GM13976 (cell line): ENCODE measurements around the gene NDUFB8.
"Not testable (repeated sequence)": the region's sequence is repeated elsewhere in the genome, so short reads cannot be mapped to it uniquely, and the experiment has no call there.

ENCODE experiments used
- DNase-seq: peaks from one replicate; pipeline ENCODE4 v3.0.0; 2012; ENCODE audit warnings: low spot score
- in situ Hi-C: fragments of 300-500 bp; cut with MboI; formaldehyde crosslinking; loops from one replicate; pipeline ENCODE4 v1.12.0; 2022; ENCODE audit warnings: low sequenced_read_pairs, mixed read lengths, inconsistent platforms; ENCODE audit not compliant: unreplicated experiment
- TF ChIP-seq, protein P1 (sequence below): IDR thresholded peaks from 2 replicates; pipeline ENCODE4 v1.5.1; 2012; ENCODE audit warnings: borderline replicate concordance, mild to moderate bottlenecking; ENCODE audit not compliant: insufficient read depth; ENCODE audit errors: extremely low read depth, missing control alignments, control extremely low read depth

The NDUFB8 gene

GRCh38 chr10:100529475-100530298, at the start of gene NDUFB8:
TSS of gene NDUFB8 (minus strand) at chr10:100529871. CDS start at chr10:100529851, 20 bp downstream.
- TF ChIP-seq, protein P1, sequence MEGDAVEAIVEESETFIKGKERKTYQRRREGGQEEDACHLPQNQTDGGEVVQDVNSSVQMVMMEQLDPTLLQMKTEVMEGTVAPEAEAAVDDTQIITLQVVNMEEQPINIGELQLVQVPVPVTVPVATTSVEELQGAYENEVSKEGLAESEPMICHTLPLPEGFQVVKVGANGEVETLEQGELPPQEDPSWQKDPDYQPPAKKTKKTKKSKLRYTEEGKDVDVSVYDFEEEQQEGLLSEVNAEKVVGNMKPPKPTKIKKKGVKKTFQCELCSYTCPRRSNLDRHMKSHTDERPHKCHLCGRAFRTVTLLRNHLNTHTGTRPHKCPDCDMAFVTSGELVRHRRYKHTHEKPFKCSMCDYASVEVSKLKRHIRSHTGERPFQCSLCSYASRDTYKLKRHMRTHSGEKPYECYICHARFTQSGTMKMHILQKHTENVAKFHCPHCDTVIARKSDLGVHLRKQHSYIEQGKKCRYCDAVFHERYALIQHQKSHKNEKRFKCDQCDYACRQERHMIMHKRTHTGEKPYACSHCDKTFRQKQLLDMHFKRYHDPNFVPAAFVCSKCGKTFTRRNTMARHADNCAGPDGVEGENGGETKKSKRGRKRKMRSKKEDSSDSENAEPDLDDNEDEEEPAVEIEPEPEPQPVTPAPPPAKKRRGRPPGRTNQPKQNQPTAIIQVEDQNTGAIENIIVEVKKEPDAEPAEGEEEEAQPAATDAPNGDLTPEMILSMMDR: no peak
- in situ Hi-C loops: no loop called here
- DNase-seq: peak; percentile 87

DNA sequence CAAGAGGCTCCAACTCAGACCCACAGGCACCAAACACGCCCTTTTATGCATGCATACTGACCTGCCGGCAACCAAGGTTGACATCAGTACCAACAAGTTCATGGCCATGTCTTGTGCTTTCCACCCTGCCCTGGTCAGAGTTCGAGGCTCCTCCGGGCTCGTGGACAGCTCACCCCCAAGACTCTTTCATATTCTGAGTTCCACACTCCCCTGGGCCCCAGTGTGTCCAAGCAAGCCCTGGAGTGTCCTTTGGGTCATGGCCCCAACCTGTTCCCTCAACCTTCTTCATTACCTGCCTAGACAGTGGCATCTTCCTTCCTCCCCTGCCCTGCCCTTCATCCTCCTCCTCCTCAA, 46.6 kb upstream of the NDUFB8 start:
- in situ Hi-C loops: no loop called here
- TF ChIP-seq, protein P1: no peak
- no peak for DNase-seq

DNA sequence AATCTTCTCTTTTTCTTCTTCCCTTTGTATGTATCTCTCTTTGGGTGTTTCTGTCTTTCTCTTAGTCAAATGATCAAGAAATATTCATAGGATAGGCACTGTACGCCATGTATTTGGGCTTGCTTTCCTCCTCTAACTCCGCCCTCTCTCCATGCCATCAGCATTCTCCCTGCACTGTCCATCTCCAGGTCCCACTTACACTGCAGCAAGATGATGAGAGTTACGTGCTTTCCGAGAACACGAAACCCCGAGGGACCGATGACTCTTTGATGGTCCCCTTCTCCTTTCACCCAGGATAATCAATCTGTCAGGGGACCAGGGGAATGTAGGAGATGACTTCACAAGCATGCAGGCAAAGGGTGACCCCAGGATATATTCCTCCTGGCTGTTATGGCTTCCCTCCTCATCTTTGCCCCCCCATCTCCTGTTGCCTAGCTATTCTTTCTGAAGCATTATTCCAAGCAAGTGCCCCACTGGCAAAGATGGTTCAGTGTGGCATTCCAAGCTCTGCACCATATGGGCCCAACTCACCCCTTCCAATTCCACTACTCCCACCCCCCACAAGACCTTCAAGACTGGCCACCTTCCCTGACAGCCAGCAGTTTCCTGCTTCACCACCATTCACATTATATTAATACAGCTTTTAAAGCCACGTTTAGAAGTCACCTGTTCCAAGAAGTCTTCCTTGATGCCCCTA, 46.1 kb upstream of the NDUFB8 start:
- no peak for DNase-seq
- in situ Hi-C loops: no loop called here
- TF ChIP-seq, protein P1: no peak

DNA sequence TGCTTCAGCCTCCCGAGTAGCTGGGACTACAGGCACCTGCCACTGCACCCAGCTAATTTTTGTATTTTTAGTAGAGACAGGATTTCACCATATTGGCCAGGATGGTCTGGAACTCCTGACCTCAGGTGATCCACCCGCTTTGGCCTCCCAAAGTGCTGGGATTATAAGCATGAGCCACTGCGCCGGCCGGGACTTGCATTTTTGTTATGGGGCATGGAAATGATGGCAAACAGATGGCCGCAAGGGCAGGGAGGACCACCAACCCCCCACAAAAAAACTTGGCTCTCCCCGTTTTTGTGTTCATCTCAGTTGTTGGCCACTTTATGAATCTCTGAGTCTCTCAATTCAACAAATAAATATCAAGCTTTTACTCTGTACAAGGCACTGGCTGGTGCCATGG, 45.5 kb upstream of the NDUFB8 start:
- DNase-seq, in situ Hi-C loops: not testable (repeated sequence)

GRCh38 chr10:100571084-100571856, 41.6 kb upstream of the NDUFB8 start:
- DNase-seq: no peak
- in situ Hi-C loops: loop anchor here (25.0 kb wide), 1 partner anchor 166 kb away; the partner anchor contains the start of gene PAX2
- TF ChIP-seq, protein P1: no peak

GRCh38 chr10:100570506-100570905, 40.8 kb upstream of the NDUFB8 start:
- in situ Hi-C loops: loop anchor here (25.0 kb wide), 1 partner anchor 167 kb away; the partner anchor contains the start of gene PAX2
- no peak for DNase-seq
- TF ChIP-seq, protein P1: no peak
